PFSK-1 (cell line): ENCODE data around the gene RBM17.

Experiments used
- FOXP2 ChIP-seq: optimal IDR thresholded peaks from 2 replicates; pipeline ENCODE3; 2011; ENCODE audit warnings: borderline replicate concordance, control low read depth, inconsistent platforms; ENCODE audit not compliant: insufficient read depth; ENCODE audit errors: extremely low read length, extremely low read depth
- POLR2AphosphoS5 ChIP-seq: IDR thresholded peaks from 2 replicates; pipeline ENCODE4 v1.6.1; 2012; ENCODE audit warnings: low read depth, mild to moderate bottlenecking, control low read depth, low read length, moderate library complexity
- REST ChIP-seq, 2 experiments: IDR thresholded peaks; 2 replicates each; pipeline versions ENCODE4 v1.6.1 to v1.8.0; 2011 to 2012; ENCODE audit warnings: low read depth in 2 of 2, low read length in 2 of 2, control low read depth in 1 of 2, inconsistent platforms in 1 of 2, mild to moderate bottlenecking in 1 of 2, moderate library complexity in 1 of 2; ENCODE audit not compliant: insufficient read depth in 1 of 2
- SIN3A ChIP-seq: IDR thresholded peaks from 2 replicates; pipeline ENCODE4 v1.6.1; 2012; ENCODE audit warnings: mild to moderate bottlenecking, low read length, moderate library complexity, borderline replicate concordance; ENCODE audit not compliant: insufficient read depth
- TAF1 ChIP-seq: IDR thresholded peaks from 2 replicates; pipeline ENCODE4 v1.6.1; 2012; ENCODE audit warnings: low read length, control low read depth, borderline replicate concordance; ENCODE audit not compliant: insufficient read depth

RBM17 gene

GRCh38 chr10:6059506-6059905 is 29.3 kb upstream of the RBM17 start:
- TF ChIP-seq REST (IDR thresholded peaks at IDR 0.05; ENCODE audit: insufficient read depth in 1 of 2, low read depth in 2 of 2, low read length in 2 of 2) (no peak), FOXP2 (no peak), POLR2AphosphoS5 (no peak), TAF1 (no peak), SIN3A (no peak)

- TF ChIP-seq TAF1 = no peak
- no peak for TF ChIP-seq SIN3A
- TF ChIP-seq POLR2AphosphoS5 = no peak
- TF ChIP-seq FOXP2 = no peak
- no peak for TF ChIP-seq REST (IDR thresholded peaks at IDR 0.05; ENCODE audit: insufficient read depth in 1 of 2, low read depth in 2 of 2, low read length in 2 of 2)
These were observed 27.8 kb upstream of the RBM17 start for GRCh38 chr10:6061056-6061455.

- no peak for TF ChIP-seq SIN3A
- no peak for TF ChIP-seq TAF1
- no peak for TF ChIP-seq REST (IDR thresholded peaks at IDR 0.05; ENCODE audit: insufficient read depth in 1 of 2, low read depth in 2 of 2, low read length in 2 of 2)
- no peak for TF ChIP-seq POLR2AphosphoS5
- TF ChIP-seq FOXP2 = no peak
These were observed 26.6 kb upstream of the RBM17 start, which contains the start of gene IL2RA for GRCh38 chr10:6062101-6062771. IL2RA (minus strand) TSS chr10:6062367; CDS start chr10:6062151, 216 bp downstream.

GRCh38 chr10:6064119-6064518 is 24.7 kb upstream of the RBM17 start:
- TF ChIP-seq FOXP2 = no peak
- TF ChIP-seq TAF1 = no peak
- TF ChIP-seq POLR2AphosphoS5 = no peak
- TF ChIP-seq SIN3A = no peak
- TF ChIP-seq REST (IDR thresholded peaks at IDR 0.05; ENCODE audit: insufficient read depth in 1 of 2, low read depth in 2 of 2, low read length in 2 of 2) = no peak

- TF ChIP-seq TAF1 (no peak), SIN3A (no peak), POLR2AphosphoS5 (no peak), FOXP2 (no peak), REST (IDR thresholded peaks at IDR 0.05; ENCODE audit: insufficient read depth in 1 of 2, low read depth in 2 of 2, low read length in 2 of 2) (no peak)
These were observed 23.4 kb upstream of the RBM17 start for GRCh38 chr10:6065406-6065805.
